CD1c-positive myeloid dendritic cell (primary cell): ENCODE results near the gene PNKP.

Source experiments
- DNase-seq: peaks from one replicate; pipeline ENCODE4 v3.0.0-alpha.2; 2016; ENCODE audit errors: extremely low spot score

The PNKP gene

DNA sequence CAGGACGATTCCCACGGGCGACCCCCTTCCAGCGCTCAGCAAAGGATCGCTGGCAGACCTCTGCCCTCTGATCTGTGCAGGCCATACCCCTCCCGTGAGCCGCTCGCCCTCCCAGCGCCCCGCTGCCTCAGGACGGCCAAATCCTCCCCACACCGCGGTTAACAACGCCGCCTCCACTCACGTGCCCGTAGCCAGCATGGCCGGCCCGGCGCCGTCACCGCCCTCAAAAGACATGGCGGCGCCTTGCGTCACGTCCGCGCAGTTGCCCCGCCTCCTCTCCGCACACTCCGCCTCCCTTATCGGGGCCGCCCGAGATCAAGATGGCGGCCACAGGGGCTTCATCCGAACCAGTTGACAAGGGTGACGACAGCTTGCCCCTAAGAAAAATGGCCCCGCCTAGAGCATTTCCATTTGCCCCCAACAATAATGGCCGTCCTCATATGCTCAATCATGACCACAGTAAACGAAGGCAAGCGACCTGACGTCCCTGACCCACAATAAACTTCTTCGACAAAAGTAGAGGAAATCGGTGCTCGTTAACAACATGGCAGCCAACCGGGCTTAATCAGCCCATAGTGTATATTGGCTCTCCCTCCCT, 9.1 kb upstream of the PNKP start:
- peak; percentile 99 for DNase-seq

DNA sequence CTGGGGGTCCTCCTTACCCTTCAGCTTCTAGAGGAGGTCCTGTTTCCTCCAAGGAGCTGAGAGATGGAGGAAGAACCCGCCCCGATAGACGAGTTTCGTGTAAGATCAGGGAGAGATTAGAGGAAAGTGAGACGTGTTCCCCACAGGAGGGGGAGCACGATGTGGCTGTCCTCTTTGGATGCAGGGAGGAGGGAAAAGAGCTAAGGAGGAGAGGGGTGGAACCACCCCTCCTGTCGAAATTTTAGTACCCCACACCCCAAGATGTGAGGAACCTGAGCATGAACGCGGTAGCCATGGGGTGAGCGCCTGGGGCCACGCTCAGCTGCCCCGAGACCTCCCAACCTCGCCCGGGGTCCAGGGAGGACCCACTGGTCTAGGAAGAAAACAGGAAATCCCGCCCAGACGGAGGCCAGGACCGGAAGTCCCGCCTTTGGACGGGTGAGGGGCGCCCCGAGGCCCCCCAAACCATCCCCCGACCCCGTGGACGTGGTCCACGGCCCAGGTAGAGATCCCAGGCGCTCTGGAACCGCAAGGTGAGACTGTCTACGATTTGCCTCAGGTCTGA, 8.6 kb upstream of the PNKP start:
- DNase-seq: peak; percentile 51

DNA sequence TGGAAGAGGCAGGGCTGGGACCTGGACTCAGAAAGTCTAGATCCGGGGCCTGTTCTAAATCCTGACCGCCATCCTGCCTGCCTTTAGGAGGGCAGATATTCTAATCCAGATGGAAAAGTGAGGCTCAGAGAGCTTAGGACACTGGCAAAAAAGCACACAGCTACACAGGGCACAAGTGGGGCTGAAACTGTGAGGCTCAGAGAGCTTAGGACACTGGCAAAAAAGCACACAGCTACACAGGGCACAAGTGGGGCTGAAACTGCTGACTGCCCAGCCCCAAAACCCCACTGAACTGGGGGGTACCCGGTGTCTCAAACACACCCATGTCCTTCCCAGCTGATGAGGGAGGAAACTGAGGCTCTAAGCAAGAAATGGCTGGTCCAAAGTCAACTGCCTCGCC, 7.8 kb upstream of the PNKP start:
- no peak for DNase-seq

DNA sequence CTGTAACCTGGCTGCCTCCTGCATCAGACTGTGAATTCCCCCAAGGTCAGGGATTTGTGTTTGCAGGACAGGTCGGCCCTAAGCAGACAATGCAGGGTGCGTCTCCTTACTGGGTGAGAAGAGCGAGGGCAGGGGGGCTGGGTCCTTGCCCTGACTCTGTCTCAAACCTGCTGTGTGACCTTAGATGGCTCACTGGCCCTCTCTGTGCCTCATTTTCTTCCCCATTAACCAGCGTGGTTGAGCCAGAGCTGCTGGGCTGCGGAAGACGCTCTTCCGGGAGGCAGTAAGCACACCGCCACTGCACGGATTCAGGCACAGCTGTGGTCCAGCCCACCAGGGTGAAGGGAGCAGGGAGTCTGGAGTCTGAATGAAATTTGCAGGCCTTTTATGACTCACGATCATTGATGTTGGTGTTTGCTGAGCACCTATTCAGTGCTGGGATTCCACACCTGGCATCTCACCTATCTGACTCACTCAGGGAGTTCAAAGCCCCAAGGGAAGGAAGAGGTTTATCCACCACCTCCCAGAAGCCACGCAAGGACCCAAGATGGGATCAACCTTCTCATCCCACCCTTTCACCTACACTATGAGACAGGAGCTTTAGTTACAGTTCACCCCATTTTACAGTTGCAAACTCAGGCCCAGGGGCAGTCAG, 7.3 kb upstream of the PNKP start:
- no peak for DNase-seq

DNA sequence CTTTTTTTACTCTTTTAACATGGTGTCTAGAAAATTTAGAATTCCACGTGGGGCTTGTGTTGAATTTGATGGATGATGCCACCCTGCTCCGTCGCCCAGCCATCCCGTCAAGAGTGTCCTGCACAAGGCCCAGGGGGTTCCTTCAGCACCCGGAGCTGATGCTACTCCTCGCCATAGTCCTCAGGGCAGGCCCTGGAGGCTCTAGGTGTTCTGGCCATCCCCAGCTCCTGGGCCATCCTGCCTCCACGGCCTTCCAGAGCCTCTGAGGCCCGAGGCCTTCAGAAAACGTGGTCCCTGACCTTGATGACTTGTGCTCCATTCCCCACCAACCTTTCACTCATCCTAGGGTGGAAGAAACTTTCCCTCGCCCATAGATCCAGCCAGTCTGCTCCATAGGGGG, 6.5 kb upstream of the PNKP start:
- no peak for DNase-seq

DNA sequence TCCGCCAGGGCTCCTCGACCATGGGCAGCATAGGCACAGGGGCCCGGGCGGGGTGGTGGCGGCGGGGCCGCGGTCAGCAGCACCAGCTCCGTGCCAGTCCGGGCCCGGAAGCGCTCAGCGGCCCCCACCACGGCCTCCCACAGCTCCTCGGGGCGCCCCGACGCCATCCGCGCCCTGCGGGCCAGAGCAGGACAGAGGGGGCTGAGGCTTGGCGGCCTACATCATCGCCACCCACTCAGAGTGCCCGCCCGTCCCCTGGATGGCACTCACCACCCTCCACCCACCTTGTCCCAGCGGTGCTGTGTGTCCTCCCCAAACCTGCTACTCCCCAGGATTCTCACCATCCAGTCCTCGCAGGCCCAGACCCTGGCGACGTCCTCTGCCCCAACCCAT, 5.7 kb upstream of the PNKP start:
- no peak for DNase-seq

DNA sequence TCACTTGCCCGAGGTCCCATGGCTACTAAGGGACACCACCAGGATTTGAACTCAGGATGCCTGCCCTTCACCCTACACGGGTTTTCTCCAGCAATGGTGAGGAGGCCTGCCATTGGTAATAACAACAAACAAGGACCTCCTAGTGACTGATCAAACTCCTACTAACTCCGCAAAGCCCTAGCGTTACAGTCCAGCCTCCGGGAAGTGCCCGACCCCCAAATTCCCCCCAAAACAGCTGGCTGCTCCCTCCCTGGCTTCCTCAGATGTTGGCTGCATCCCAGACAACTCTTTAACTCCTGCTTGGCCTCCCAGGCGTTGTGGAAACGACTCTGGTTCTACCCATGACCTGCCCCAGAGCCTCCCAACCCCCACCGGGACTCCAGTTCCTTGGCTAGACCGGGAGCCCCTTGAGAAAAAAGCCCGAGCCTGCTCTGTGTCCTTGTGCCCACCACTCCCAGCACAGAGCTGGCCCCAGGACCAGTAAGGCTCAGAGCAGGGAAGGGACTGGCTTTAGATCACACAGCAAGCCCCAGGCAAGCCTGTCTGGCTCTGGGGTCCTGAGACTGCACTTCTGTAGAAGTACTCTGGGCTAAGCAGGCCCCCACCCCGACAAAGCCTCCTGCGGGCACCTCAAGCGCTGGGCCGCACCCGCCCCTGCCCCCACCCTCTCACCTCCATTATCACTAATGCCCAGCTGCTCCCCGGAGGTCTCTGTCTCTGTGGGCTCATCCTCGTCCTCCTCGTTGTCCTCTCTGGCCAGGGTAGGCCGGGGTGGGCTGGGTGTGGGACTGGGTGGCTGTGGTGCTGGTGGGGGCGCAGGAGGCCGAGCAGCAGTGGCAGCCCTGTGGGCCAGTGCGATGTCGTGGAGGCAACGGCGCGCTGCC, 5.1 kb upstream of the PNKP start:
- no peak for DNase-seq

DNA sequence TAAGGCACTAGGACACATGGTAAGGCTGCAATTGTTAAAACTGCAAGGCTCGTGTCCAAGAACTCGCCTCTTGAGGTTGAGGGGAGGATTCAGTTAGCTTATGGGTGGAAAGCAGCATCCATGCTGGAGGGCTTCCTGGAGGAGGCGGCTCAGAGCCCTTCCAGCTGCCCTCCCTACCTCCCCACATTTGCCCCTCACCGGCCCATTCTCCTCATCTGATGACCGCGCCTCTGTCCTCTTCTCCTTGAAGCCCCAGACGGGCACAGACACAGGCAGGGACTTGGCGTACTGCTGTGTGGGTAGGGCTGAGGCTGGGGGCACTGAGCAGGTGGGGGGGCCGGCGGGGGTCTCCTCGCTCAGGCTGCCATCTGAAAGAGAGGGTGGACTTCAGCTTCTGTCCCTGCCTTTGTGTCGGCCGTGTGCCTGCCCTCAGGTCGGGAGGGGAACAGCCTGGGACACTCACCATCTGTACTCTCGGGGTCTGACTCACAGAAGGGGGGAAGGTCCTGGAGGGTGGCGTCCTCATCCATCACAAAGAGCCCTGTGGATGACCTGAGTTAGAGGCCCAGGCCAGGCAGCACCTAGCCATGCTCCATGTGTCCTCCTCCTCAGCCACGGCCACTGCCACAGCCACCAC, 4.1 kb upstream of the PNKP start:
- DNase-seq: no peak

DNA sequence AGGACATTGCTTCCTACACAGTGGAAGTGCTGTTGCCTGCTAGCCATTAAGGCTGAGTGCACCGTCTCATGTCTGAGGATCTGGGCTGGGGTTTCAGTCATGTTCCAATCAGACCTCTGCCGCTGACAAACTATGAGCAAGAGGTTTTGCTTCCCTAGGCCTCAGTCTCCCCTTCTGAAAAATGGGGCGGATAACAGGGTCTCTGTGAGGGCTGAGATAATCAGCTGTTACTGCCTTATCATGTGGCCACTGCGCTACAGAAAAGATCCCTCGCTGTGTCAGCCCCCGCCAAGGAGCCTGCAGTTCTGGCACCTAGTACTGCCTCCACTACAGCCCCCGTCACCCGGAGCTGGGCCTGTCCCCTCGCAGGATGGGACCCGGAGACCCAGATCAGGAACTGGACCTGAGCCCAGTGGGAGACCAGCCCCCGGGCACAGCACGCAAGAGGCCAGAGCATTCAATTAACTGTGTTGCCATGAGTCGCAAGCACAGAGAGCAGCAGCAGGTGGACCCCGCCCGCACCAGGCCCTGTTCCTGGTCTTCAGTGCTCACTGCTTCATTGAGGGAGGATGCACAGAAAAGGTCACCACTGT, 3.0 kb upstream of the PNKP start:
- DNase-seq: no peak

DNA sequence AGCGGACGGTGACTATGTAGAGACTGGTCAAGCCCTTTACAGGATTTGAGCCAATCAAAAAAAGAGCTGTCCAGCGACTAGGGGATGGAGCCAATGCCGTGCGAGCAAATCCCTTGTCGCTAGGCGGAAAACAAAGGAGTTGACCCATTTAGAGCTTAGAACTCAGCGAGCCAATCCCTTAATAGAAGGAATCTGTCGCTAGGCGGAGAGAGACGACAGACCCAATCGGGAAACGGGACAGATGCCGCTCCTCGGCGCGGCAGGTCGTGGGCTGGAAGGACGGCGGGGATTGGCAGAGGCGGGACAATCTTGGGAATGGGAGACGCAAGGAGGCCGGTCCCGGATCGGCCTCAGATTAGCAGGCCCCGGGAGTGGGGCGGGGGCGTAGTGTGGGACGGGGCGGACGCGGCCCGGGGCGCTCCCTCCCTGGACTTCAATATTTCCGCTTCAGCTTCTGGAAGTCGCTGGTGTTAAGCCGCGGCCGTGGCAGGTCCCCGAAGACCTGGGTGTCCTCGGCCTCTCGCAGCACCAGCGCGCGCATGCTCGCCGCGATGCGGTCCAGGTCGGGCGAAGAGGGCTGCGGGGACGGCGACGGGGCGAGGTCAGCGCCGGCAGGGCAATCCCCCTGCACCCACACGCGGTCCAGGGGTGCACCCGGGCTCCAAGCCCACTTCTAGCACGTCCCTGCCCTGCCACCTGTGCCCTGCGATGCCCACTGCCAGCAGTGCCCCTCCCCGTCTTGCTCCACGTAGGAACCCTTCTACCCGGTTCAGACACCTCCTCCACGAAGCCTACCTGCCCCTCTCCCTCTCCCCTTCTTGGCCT, 2.3 kb upstream of the PNKP start:
- DNase-seq: peak; percentile 99

DNA sequence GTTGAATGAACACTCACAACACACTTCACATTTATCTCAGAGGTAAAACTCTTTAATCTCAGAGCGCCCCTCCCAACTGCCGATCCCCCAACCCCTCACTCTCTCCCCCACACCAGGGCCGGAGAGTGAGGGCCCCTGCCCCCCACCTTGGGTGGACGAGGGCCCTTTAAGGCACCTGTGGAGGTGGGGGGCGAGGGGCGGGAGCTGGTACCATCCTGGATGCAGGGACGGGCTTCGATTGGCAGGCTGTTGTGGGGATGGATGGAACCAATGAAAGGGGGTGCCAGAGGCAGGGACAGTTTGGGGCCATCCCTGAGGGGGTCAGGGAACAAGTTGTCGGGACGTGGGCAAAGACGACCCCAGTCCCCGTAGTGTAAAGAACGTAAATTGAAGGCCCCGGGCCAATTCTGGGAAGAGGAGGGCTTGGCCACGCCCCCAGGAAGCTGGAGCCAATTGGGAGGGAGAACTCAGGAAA, 1.7 kb upstream of the PNKP start:
- DNase-seq: no peak

DNA sequence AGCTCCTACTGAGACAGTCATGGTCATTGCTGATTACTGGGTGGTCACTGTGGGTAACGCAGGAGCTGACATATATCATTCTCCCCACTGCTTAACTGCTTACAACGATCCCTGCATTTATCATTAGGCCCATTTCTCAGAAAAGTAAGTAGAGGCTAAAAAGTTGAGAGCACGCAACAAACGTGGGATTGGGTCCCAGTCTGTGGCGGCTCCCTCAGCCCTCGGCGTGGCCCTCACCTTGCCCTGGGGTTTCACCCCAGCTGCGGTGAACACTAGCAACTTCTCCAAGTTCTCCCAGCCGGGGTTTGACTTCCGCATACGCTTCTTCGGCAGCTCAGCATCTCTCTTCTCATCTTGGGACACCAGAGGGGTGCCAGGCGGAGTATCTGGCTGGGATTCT, 2.5 kb downstream of the PNKP start:
- no peak for DNase-seq

DNA sequence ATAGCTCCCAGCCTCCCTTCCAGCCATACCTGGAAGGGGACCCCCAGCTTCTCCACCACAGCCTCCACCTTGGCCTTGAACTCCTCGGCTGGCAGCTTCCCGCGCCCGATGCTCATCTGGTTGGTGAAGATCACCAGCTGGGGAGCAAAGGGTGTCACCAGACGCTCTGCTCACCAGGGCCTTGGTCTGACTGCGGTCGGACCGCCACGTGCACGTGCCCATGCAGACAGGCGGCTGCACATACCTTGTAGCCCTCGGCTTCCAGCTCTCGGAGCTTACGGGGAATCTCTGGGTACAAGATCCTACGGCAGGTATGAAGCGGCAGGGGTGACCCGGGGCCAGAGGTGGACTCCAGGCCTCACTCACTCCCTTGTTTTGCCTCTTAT, 3.4 kb downstream of the PNKP start:
- DNase-seq: no peak

DNA sequence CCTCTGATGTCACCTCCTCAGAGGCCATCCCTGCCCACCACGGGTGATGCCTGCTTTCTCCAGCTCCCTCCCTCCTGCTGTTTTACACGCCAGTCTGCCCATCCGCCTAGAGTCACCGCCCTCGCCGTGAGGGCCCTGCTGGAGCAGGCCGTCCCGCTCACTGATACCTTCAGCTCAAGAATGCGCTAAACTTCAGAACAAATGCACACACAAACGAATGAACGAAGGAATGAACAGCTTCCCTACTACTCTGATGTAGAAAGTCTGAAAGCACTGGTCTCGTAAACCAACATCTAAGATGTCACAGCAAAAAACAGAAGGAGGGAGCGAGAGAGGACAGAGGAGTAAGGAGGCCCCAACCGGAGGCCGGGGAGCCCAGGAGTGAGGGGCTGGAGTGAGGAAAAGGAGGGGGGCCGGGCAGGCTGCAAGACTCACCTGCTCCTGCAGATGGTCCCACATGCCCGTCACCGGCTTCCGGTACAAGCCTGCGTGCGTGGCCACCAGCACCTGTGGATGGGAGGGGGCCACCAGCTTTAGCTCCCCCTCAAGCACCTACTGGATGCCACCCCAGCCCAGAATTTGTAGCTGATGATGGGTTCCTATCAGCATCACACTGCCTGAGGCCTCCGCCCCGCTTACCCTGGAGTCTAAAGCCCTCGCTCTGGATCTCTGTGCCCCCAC, 4.0 kb downstream of the PNKP start:
- no peak for DNase-seq

DNA sequence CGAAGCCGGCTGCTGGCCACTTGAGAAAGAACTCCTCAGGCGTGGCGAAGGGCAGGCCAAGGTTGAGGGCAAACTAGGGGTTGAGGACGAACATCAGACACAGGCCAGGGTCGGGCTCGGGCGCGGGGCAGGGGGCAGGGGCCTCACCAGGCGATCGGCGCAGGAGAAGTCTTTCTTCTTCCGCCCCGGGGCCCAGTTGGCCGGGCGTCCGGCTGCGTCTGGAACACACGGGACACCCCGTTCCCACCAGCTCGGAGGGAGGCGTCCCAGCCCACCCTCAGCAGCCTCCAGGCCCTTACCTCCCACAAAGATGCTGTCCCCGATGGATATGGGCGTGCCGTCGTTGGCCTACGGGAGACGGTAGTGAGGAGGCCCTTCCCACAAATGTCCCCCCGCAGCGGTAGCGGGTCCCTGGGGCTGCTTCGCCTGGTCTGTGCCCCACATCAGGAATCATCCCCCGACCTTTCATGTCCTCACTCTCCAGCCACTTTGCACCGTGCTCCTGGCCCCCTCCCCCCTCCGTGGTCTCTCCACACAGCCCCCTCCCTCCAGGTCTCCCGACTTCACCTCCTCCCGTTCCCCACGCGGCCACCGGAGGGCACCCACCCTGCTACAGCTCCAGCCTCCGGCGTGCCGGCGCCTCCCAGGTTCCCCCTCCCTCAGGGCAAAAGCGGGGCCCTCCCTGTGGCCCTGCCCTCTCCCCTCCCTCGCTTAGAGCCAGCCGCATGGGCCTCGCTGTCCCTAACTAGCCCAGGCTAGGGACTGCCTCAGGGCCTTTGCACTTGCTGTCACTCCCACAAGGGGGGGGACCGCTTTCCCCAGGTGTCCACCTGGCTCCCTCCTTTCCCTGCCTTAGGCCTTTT, 4.8 kb downstream of the PNKP start:
- no peak for DNase-seq

DNA sequence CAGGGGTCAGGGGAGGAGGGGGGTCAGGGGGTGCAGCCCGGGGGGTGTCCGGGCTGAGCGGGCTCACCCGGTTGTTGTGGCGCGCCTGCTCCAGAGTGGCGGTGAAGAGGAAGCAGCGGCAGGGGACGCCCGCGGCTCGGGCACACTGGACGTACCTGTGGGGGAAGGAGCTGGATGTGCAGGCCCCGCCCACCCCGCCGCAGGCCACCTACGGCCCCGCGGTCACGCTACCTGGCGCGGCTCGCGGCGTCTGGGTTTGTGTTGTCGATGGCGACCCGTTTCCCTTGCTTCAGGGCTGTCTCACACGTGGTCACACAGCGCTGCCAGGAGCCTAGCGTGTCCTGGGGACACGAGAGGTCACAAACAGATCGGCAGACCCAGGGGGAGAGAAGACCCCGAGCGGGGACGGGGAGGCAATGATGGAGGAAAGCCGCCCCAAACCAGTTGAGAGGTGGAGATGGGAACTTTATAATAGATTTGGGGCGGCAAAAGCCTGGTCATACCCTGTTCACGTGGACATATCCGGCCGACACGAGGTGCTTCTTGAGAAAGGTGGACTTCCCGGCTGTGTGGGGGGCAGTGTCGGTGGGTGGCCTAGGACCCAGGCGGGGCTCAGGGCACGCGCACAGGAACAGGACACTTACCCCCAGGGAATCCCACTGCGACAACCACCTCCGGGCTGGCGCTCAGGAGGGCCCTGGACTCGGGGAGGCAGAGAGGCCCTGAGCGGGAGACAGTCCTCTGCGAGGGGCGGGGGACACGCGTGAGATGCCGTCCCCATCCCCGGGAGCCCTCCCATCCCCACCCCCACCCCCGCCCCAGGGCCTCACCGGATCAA, 5.6 kb downstream of the PNKP start:
- DNase-seq: no peak

DNA sequence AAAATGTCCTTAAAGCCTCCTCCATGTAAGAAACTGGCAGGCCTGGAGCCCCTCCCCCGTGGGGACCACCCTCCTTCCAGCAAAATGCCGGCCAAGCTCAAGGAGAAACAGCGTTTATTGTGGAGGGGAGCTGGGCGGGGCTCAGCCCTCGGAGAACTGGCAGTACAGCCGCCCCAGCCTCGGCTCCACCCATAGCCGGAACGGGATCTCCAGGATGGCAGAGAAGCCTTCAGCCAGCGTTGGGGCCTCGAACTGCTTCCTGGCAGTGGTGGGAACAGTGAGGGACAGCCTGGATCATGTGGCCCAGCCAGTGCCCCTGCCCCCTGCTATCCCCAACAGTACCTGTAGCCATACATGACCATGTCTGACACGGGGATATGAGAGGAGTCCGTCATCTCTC, 6.3 kb downstream of the PNKP start:
- no peak for DNase-seq

DNA sequence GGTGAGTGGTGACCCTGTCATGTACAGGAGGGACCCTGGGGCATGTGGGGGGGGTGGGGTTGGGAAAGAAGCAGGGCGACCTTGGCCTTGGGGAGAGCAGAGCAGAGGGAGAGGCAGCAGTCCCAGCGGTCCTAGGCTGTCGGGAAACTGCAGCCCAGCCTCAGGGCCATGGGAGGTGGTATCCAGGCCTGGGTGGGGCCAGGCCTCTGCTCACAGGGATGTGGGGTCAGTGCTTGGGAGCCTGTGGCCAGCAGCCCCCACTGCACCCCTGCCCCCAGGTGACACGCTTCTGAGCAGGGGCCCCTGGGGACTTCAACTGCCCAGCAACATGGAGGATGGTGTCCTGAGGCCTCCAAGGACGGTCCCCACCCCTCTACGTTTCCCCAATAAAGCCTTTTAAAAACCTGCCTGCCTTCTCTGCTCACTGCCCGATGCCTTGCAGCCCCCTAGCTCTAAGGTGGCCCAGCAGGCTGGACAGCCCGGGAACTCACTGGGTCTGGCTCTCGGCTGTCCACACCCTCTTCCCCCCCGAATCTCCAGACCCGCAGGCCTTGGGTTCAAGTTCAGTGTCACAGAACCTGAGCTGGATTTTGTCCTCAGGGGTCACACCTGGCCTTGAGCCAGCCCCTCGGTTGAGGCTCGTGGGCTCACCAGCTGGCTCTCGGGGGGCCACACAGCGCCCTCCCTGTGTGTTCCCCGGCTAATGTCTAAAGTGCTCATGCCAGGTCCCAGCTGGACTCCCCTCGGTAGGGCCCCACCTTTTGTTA, 6.9 kb downstream of the PNKP start:
- DNase-seq: no peak
